H1 (cell line): ENCODE data around the gene STXBP6. TPM values are rescaled to one million over a fixed set of nuclear protein-coding genes. Genes with fewer than 3 reads are reported as not detected.

ENCODE experiments used
- CTCF ChIA-PET: fragments of 300-600 bp; sonication (Branson Sonifier 250); formaldehyde crosslinking; loops from one replicate; lab custom pipeline; 2021; ENCODE audit not compliant: partially characterized antibody; lab: Charles Lee
- POLR2A ChIA-PET: fragments of 300-600 bp; sonication (Branson Sonifier 250); formaldehyde crosslinking; loops from one replicate; lab custom pipeline; 2021; ENCODE audit warnings: inconsistent platforms; ENCODE audit not compliant: partially characterized antibody; lab: Charles Lee
- DNase-seq, 2 experiments: peaks; one replicate each; pipeline versions ENCODE4 v3.0.0 to v3.0.0-alpha.2; 2010 to 2022; ENCODE audit warnings: low spot score in 2 of 2, low read depth in 1 of 2, mixed read lengths in 1 of 2
- FAIRE-seq: peaks from 2 replicates; lab custom pipeline; 2011; peaks lifted over from hg19 to GRCh38; lab: Jason Lieb, UNC
- H2AFZ ChIP-seq: 2 replicates; pipeline ENCODE4 v1.8.1; 2012; ENCODE audit warnings: low read length, inconsistent platforms
- H2AK5ac ChIP-seq: 2 replicates; pipeline ENCODE4 v1.6.1; 2013; ENCODE audit warnings: low read depth, low read length
- H2BK120ac ChIP-seq: replicated peaks from 2 replicates; pipeline ENCODE3; 2013; ENCODE audit warnings: low read depth, low read length, inconsistent platforms
- H2BK12ac ChIP-seq: 2 replicates; pipeline ENCODE4 v1.6.1; 2013; ENCODE audit warnings: low read depth, low read length
- H2BK15ac ChIP-seq: 2 replicates; pipeline ENCODE4 v1.6.1; 2013; ENCODE audit warnings: low read length
- H2BK20ac ChIP-seq: 2 replicates; pipeline ENCODE4 v1.6.1; 2013; ENCODE audit warnings: low read length
- H2BK5ac ChIP-seq: 2 replicates; pipeline ENCODE4 v1.6.1; 2013; ENCODE audit warnings: low read depth, low read length
- H3K14ac ChIP-seq: 2 replicates; pipeline ENCODE4 v1.6.1; 2013; ENCODE audit warnings: inconsistent platforms; ENCODE audit not compliant: insufficient read length
- H3K18ac ChIP-seq: 2 replicates; pipeline ENCODE4 v1.6.1; 2013; ENCODE audit warnings: low read length; ENCODE audit errors: extremely low read depth
- H3K23ac ChIP-seq: 2 replicates; pipeline ENCODE4 v1.6.1; 2013; ENCODE audit warnings: inconsistent platforms; ENCODE audit not compliant: insufficient read length
- H3K23me2 ChIP-seq: 2 replicates; pipeline ENCODE4 v1.6.1; 2013; ENCODE audit warnings: low read depth, low read length
- H3K27ac ChIP-seq: 2 replicates; pipeline ENCODE4 v1.6.1; 2011; ENCODE audit warnings: low read depth, low read length, inconsistent platforms
- H3K27me3 ChIP-seq, 4 experiments: replicated peaks in 1 of 4; 1 replicate in 1 of 4; 2 replicates in 3 of 4; pipeline versions ENCODE4 v1.6.1 to v1.8.1; 2011 to 2013; ENCODE audit warnings: low read length in 3 of 4, mild to moderate bottlenecking in 3 of 4, inconsistent platforms in 2 of 4, mixed read lengths in 2 of 4, moderate library complexity in 1 of 4; ENCODE audit not compliant: control insufficient read depth in 3 of 4, insufficient read depth in 3 of 4; ENCODE audit errors: extremely low read depth in 1 of 4
- H3K36me3 ChIP-seq, 4 experiments: 2 replicates each; pipeline versions ENCODE4 v1.6.1 to v1.8.1; 2011 to 2013; ENCODE audit warnings: mild to moderate bottlenecking in 4 of 4, low read length in 3 of 4, moderate library complexity in 2 of 4, control low read depth in 1 of 4, inconsistent platforms in 1 of 4; ENCODE audit not compliant: insufficient read depth in 4 of 4, control insufficient read depth in 2 of 4
- H3K4ac ChIP-seq: replicated peaks from 2 replicates; pipeline ENCODE3; 2013; ENCODE audit warnings: low read length, low read depth, mixed read lengths, inconsistent platforms; ENCODE audit not compliant: insufficient read length
- H3K4me1 ChIP-seq, 4 experiments: replicated peaks in 1 of 4; 1 replicate in 1 of 4; 2 replicates in 3 of 4; pipeline versions ENCODE4 v1.6.1 to v1.8.1; 2011 to 2013; ENCODE audit warnings: low read length in 3 of 4, inconsistent platforms in 2 of 4, mixed read lengths in 1 of 4; ENCODE audit not compliant: insufficient read depth in 4 of 4, control insufficient read depth in 3 of 4
- H3K4me2 ChIP-seq, 2 experiments: 2 replicates each; pipeline versions ENCODE4 v1.6.1 to v1.8.1; 2011 to 2013; ENCODE audit warnings: low read depth in 2 of 2, low read length in 2 of 2, control low read depth in 1 of 2, inconsistent platforms in 1 of 2, mild to moderate bottlenecking in 1 of 2; ENCODE audit not compliant: insufficient read depth in 1 of 2
- H3K4me3 ChIP-seq, 4 experiments: fragments of 200-600, 300-600 bp in 1 of 4; sonication (generic), shearing (Covaris generic), sonication (Bioruptor Twin) in 1 of 4; 2 replicates each; pipeline versions ENCODE4 v1.5.1 to v1.8.1; 2011 to 2016; ENCODE audit warnings: low read length in 4 of 4, low read depth in 3 of 4, control low read depth in 2 of 4, inconsistent platforms in 2 of 4, mild to moderate bottlenecking in 2 of 4, mixed read lengths in 1 of 4, moderate library complexity in 1 of 4; ENCODE audit not compliant: insufficient read depth in 2 of 4; ENCODE audit errors: extremely low read depth in 1 of 4
- H3K56ac ChIP-seq: replicated peaks from 2 replicates; pipeline ENCODE3; 2013; ENCODE audit warnings: low read depth, mild to moderate bottlenecking, mixed read lengths, low read length, inconsistent platforms; ENCODE audit not compliant: insufficient read length
- H3K79me1 ChIP-seq: 2 replicates; pipeline ENCODE4 v1.6.1; 2013; ENCODE audit warnings: low read depth, low read length, control low read depth
- H3K79me2 ChIP-seq, 2 experiments: 2 replicates each; pipeline versions ENCODE4 v1.6.1 to v1.8.1; 2012 to 2013; ENCODE audit warnings: low read length in 2 of 2, mild to moderate bottlenecking in 2 of 2, inconsistent platforms in 1 of 2; ENCODE audit not compliant: insufficient read depth in 2 of 2, control insufficient read depth in 1 of 2
- H3K9ac ChIP-seq, 4 experiments: replicated peaks in 1 of 4; 1 replicate in 1 of 4; 2 replicates in 3 of 4; pipeline versions ENCODE4 v1.6.1 to v1.8.1; 2011 to 2013; ENCODE audit warnings: low read depth in 3 of 4, low read length in 3 of 4, control low read depth in 2 of 4, mild to moderate bottlenecking in 2 of 4, moderate library complexity in 2 of 4, inconsistent platforms in 1 of 4; ENCODE audit errors: extremely low read depth in 1 of 4
- H3K9me3 ChIP-seq, 2 experiments: 2 replicates each; pipeline versions ENCODE4 v1.6.1 to v1.8.1; 2012 to 2013; ENCODE audit warnings: mild to moderate bottlenecking in 2 of 2, moderate library complexity in 2 of 2, control low read depth in 1 of 2, inconsistent platforms in 1 of 2, low read depth in 1 of 2, low read length in 1 of 2, mixed read lengths in 1 of 2; ENCODE audit not compliant: insufficient read depth in 2 of 2
- H4K20me1 ChIP-seq, 2 experiments: replicated peaks in 1 of 2; 2 replicates each; pipeline versions ENCODE3 to v1.8.1; 2011 to 2013; ENCODE audit warnings: inconsistent platforms in 2 of 2, low read length in 2 of 2, mild to moderate bottlenecking in 1 of 2; ENCODE audit not compliant: insufficient read depth in 2 of 2, control insufficient read depth in 1 of 2
- H4K5ac ChIP-seq: 2 replicates; pipeline ENCODE4 v1.6.1; 2013; ENCODE audit warnings: low read length, low read depth, mixed read lengths, inconsistent platforms; ENCODE audit not compliant: insufficient read length
- H4K8ac ChIP-seq: 2 replicates; pipeline ENCODE4 v1.8.0; 2013; ENCODE audit warnings: mild to moderate bottlenecking, moderate library complexity, low read length, inconsistent platforms; ENCODE audit not compliant: insufficient read depth; ENCODE audit errors: extremely low read depth
- H4K91ac ChIP-seq: replicated peaks from 2 replicates; pipeline ENCODE3; 2013; ENCODE audit warnings: low read length, mixed read lengths, inconsistent platforms; ENCODE audit not compliant: insufficient read length
- BACH1 ChIP-seq: IDR thresholded peaks from 2 replicates; pipeline ENCODE4 v1.6.1; 2012; ENCODE audit warnings: low read length, improper control_type of control experiment
- BRCA1 ChIP-seq: IDR thresholded peaks from 2 replicates; pipeline ENCODE4 v1.6.1; 2012; ENCODE audit warnings: low read depth, low read length, improper control_type of control experiment
- GTF2F1 ChIP-seq: IDR thresholded peaks from 2 replicates; pipeline ENCODE4 v1.6.1; 2012; ENCODE audit warnings: low read depth, low read length, improper control_type of control experiment, borderline replicate concordance
- PHF8 ChIP-seq: fragments of 200-600 bp; sonication (generic); conservative IDR thresholded peaks from 2 replicates; pipeline ENCODE4 v1.7.1; 2012; ENCODE audit warnings: low read depth, mild to moderate bottlenecking, inconsistent platforms, low read length, moderate library complexity
- POU5F1 ChIP-seq: IDR thresholded peaks from 2 replicates; pipeline ENCODE4 v1.6.1; 2011; ENCODE audit warnings: low read depth, mild to moderate bottlenecking, low read length, moderate library complexity
- SP4 ChIP-seq: IDR thresholded peaks from 2 replicates; pipeline ENCODE4 v1.6.1; 2012; ENCODE audit warnings: low read length, inconsistent platforms
- TAF1 ChIP-seq: IDR thresholded peaks from 2 replicates; pipeline ENCODE4 v1.6.1; 2011; ENCODE audit warnings: mild to moderate bottlenecking, low read depth, low read length
- TAF7 ChIP-seq: optimal IDR thresholded peaks from 2 replicates; pipeline ENCODE3; 2011; ENCODE audit warnings: low read depth, mild to moderate bottlenecking, inconsistent platforms, low read length, moderate library complexity, borderline replicate concordance
- TCF12 ChIP-seq: IDR thresholded peaks from 2 replicates; pipeline ENCODE4 v1.6.1; 2011; ENCODE audit warnings: low read depth, mild to moderate bottlenecking, low read length
- WGBS, 2 experiments: shearing (Covaris generic) in 1 of 2; methylation state at CpG; one replicate each; pipeline versions ENCODE4 v1.1.6 to v1.1.7; 2013 to 2015; ENCODE audit warnings: low lambda C conversion rate in 2 of 2, mixed read lengths in 2 of 2, inconsistent platforms in 1 of 2, low coverage in 1 of 2, missing lambda C conversion rate in 1 of 2; ENCODE audit not compliant: insufficient replicate concordance in 2 of 2, insufficient coverage in 1 of 2, insufficient read length in 1 of 2; ENCODE audit errors: extremely low coverage in 1 of 2, missing lambda C conversion rate in 1 of 2; 5-methylcytosine and 5-hydroxymethylcytosine counted together
- polyA plus RNA-seq, 7 experiments: library from polyadenylated mRNA; depleted of rRNA in 3 of 7; stranded (reverse) in 5 of 7; unstranded in 2 of 7; fragments of >200 nt in 5 of 7; fragments of 200-250 nt in 2 of 7; gene quantifications; 1 replicate in 5 of 7; 2 replicates in 1 of 7; 4 replicates in 1 of 7; pipeline versions ENCODE4 v1.2.1 to v1.2.3, GENCODE V29; 2011 to 2013; ENCODE audit warnings: missing spikeins in 2 of 7, mixed read lengths in 2 of 7
- total RNA-seq: library from RNA; stranded (reverse); fragmentation: NEBNext Ultra II Directional; extraction: Animal tissue kit (Norgen Biotek cat#: 25700); gene quantifications from 2 replicates; pipeline ENCODE4 v1.2.1, GENCODE V29; 2021

The STXBP6 gene
- total and polyA plus RNA-seq, 2 of the 8 experiments (the other 6 are each of a cell fraction or from before 2014, with no cell fraction given), result 9.4 to 18.1 TPM

DNA sequence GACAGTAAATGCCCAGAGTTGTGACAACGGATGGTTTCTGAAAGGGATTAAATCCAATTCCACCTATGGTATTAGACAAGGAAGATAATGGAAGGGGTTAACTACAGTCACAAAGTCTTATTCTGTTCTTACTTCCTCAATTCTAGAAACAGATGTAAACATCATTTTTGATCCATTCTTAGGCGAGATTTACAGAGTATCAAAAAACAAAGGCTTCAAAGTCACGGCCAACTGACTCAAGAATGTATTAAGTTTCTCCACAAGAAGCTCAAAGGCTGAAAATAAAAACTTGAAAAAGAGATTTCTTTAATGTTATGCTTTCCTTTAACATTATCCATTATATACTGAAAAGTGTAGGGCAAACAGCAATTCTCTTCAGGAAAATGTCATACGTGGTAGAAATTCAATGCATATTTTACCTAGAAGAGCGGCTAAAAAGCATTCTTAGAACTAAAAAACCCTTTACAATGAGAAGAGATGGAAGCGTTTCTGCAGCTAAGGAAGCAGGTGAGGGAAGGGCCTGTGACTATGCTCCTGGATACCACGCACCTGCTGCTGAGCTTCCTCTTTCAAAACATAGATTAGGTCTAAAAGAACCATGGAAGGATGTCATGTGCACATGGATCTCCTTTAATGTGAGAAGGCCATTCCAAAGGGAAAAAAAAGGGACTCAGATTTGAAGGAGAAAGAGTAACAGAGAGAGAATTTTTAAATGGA lies 185.8 kb downstream of the STXBP6 start:
- no peak overlapping the region for H2BK12ac ChIP-seq
- no peak for DNase-seq
- H3K36me3 ChIP-seq, result no peaks in the 10 kb centered on the region
- no peak overlapping the region for H2BK120ac ChIP-seq
- H2BK5ac ChIP-seq, result no peak overlapping the region
- no peak overlapping the region for H3K14ac ChIP-seq
- no peaks in the 10 kb centered on the region for H3K79me2 ChIP-seq
- no peak overlapping the region for H3K4me3 ChIP-seq
- H3K4me2 ChIP-seq, result no peak overlapping the region
- ChIA-PET CTCF (interaction anchor here (1.0 kb wide), 2 partner anchors 19 to 58 kb away, joined by 3 to 5 read pairs; no protein-coding TSS in a partner anchor), POLR2A (no interaction called here)
- no peak overlapping the region for H4K8ac ChIP-seq
- H3K4me1 ChIP-seq, result 0 out of 7 replicates have a peak, but pooled peaks cover 0 to under 1% (median 0%) of the 10 kb centered on the region in 4 experiments
- no peaks in the 10 kb centered on the region for H3K23me2 ChIP-seq
- no peak overlapping the region for H2BK15ac ChIP-seq
- no peak overlapping the region for H2AFZ ChIP-seq
- H2AK5ac ChIP-seq, result no peak overlapping the region
- H3K4ac ChIP-seq, result no peak overlapping the region
- no peaks in the 10 kb centered on the region for H4K20me1 ChIP-seq
- H3K79me1 ChIP-seq, result no peaks in the 10 kb centered on the region; the same call in 1 of the 2 replicates
- H2BK20ac ChIP-seq, result no peak overlapping the region
- H4K5ac ChIP-seq, result no peak overlapping the region
- WGBS, 2 experiments, result 91% methylated on average over 7 of the region's 7 CpGs; no CpG with 5 or more reads in 1 of the 2 experiments
- no peaks in the 10 kb centered on the region for H3K9me3 ChIP-seq
- H3K27me3 ChIP-seq, result no peaks in the 10 kb centered on the region
- H3K56ac ChIP-seq, result no peak overlapping the region
- FAIRE-seq, result no peak
- no peak overlapping the region for H3K27ac ChIP-seq
- H3K18ac ChIP-seq, result no peak overlapping the region
- no peak overlapping the region for H4K91ac ChIP-seq
- no peak overlapping the region for H3K9ac ChIP-seq
- no peak overlapping the region for H3K23ac ChIP-seq
- TF ChIP-seq TAF7 (no peak), SP4 (no peak), BRCA1 (no peak), PHF8 (no peak), POU5F1 (no peak), TAF1 (no peak), TCF12 (no peak), GTF2F1 (no peak), BACH1 (no peak)
